Prostate gland (tissue), 2 donors: ENCODE results near the gene TRAPPC6A.

Source experiments
- CTCF ChIP-seq, 4 experiments: fragments of 200-600 bp in 2 of 4; fragments of 450-650 bp in 2 of 4; sonication (generic) in 2 of 4; IDR thresholded peaks; 1 replicate in 3 of 4; 2 replicates in 1 of 4; pipeline ENCODE4 v1.5.1; 2016 to 2019; ENCODE audit warnings: antibody characterized with exemption in 4 of 4, mild to moderate bottlenecking in 2 of 4, moderate library complexity in 2 of 4
- POLR2AphosphoS5 ChIP-seq: sonication (generic); formaldehyde crosslinking; IDR thresholded peaks from one replicate; pipeline ENCODE4 v1.6.1; 2017; ENCODE audit warnings: antibody characterized with exemption

DNA sequence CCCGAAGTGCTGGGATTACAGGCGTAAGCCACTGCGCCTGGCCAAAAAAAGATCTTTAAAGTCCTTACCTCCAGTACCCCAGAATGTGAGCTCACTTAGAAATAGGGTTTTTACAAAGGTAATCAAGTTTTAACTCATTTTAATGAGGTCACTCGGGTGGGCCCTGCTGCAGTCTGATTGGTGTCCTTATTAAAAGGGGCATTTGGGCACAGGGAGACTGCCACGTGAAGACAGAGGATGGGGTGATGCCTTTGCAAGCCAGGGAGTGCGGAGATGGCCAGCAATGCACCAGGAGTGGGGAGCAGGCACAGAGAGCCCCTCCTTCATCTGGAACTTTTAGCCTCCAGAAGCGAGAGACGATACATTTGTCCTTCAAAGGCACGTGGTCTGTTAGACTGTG, 28.9 kb downstream of the TRAPPC6A start:
- no peak for TF ChIP-seq CTCF (IDR thresholded peaks at IDR 0.05)
- TF ChIP-seq POLR2AphosphoS5: no peak
